NT2/D1 (cell line): Measurements from ENCODE around the gene DMD.

ENCODE experiments used
- SUZ12 ChIP-seq: IDR thresholded peaks from 2 replicates; pipeline ENCODE4 v1.6.1; 2011; ENCODE audit not compliant: insufficient read length, insufficient read depth; ENCODE audit errors: extremely low read depth
- ZNF274 ChIP-seq: IDR thresholded peaks from 2 replicates; pipeline ENCODE4 v1.6.1; 2011; ENCODE audit warnings: mild to moderate bottlenecking, low read depth, low read length

DNA sequence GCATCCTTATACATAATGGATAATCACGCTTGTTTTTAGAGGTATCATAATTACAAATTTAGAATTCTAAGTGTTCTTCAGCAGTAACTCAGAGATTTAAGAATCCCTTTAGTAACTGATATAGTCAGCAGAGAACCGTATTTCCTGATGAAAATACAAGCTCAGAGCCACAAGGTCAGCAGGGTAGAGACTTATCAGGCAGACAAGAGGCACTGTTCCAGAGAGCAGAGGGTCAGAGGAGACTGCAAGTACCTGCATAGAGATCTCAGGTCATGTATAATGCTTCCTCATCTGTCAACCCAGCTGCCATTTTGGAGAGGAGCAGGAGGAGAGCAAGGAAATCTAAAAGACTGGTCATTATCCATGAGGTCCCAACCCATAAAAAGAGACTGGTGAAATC, 1352.4 kb downstream of the DMD start:
- no peak for TF ChIP-seq SUZ12
- no peak for TF ChIP-seq ZNF274
